Neural cell (in vitro differentiated cells): Measurements from ENCODE around the gene TCF4. TPM values are rescaled to one million over a fixed set of nuclear protein-coding genes. Genes with fewer than 3 reads are reported as not detected.

Source experiments
- H2AFZ ChIP-seq: fragments of 200-600, 300-800 bp; sonication (generic), shearing (Covaris generic); 2 replicates; pipeline ENCODE4 v1.6.0; 2014; ENCODE audit warnings: low read depth, mild to moderate bottlenecking, antibody characterized with exemption, low read length, moderate library complexity
- H3F3A ChIP-seq: fragments of 200-600 bp; shearing (Covaris generic); 2 replicates; pipeline ENCODE4 v1.6.1; 2016; ENCODE audit warnings: mild to moderate bottlenecking, moderate library complexity, mixed read lengths, antibody characterized with exemption, low read length; ENCODE audit not compliant: insufficient read depth, poor library complexity, severe bottlenecking
- H3K27ac ChIP-seq: fragments of 200-600, 300-800 bp; sonication (generic), shearing (Covaris generic); 2 replicates; pipeline ENCODE4 v1.5.1; 2014; ENCODE audit warnings: mild to moderate bottlenecking, low read length, moderate library complexity
- H3K27me3 ChIP-seq: fragments of 300-800, 200-600 bp; sonication (generic), shearing (Covaris generic); 2 replicates; pipeline ENCODE4 v1.6.0; 2014; ENCODE audit warnings: mild to moderate bottlenecking, low read depth, low read length, moderate library complexity; ENCODE audit not compliant: insufficient read depth
- H3K36me3 ChIP-seq: fragments of 300-800, 200-600 bp; sonication (generic), shearing (Covaris generic); 2 replicates; pipeline ENCODE4 v1.5.1; 2014; ENCODE audit warnings: mild to moderate bottlenecking, antibody characterized with exemption, low read length, moderate library complexity; ENCODE audit not compliant: insufficient read depth
- H3K4me2 ChIP-seq: fragments of 300-800, 200-600 bp; sonication (generic), shearing (Covaris generic); 2 replicates; pipeline ENCODE4 v1.6.0; 2014; ENCODE audit warnings: mild to moderate bottlenecking, low read length
- H3K4me3 ChIP-seq: fragments of 300-800, 200-600 bp; sonication (generic), shearing (Covaris generic); 2 replicates; pipeline ENCODE4 v1.5.1; 2014; ENCODE audit warnings: mild to moderate bottlenecking, low read length, moderate library complexity
- H3K79me2 ChIP-seq: fragments of 200-600 bp; shearing (Covaris generic); replicated peaks from 2 replicates; pipeline ENCODE4 v1.6.0; 2014; ENCODE audit warnings: mild to moderate bottlenecking, low read length, moderate library complexity; ENCODE audit not compliant: insufficient read depth
- H3K9ac ChIP-seq: fragments of 300-800, 200-600 bp; sonication (generic), shearing (Covaris generic); 2 replicates; pipeline ENCODE4 v1.6.1; 2016; ENCODE audit warnings: mild to moderate bottlenecking, low read length, mixed read lengths
- H3K9me2 ChIP-seq: fragments of 200-600 bp; shearing (Covaris generic); 2 replicates; pipeline ENCODE4 v1.6.1; 2016; ENCODE audit warnings: mild to moderate bottlenecking, low read length, mixed read lengths; ENCODE audit not compliant: insufficient read depth
- H3K9me3 ChIP-seq: fragments of 200-600, 300-800 bp; sonication (generic), shearing (Covaris generic); 2 replicates; pipeline ENCODE4 v1.6.1; 2016; ENCODE audit warnings: mild to moderate bottlenecking, mixed run types, low read length, moderate library complexity, mixed read lengths
- H4K20me1 ChIP-seq: fragments of 200-600 bp; shearing (Covaris generic); 2 replicates; pipeline ENCODE4 v1.6.1; 2016; ENCODE audit warnings: mild to moderate bottlenecking, mixed run types; ENCODE audit not compliant: insufficient read depth
- CTCF ChIP-seq: fragments of 450-650 bp; IDR thresholded peaks from 2 replicates; pipeline ENCODE4 v1.5.1; 2014; ENCODE audit warnings: antibody characterized with exemption, mild to moderate bottlenecking, moderate library complexity; ENCODE audit not compliant: poor library complexity, severe bottlenecking
- EP300 ChIP-seq: fragments of 450-650 bp; conservative IDR thresholded peaks from 2 replicates; pipeline ENCODE4 v1.6.1; 2014; ENCODE audit warnings: antibody characterized with exemption, mild to moderate bottlenecking, moderate library complexity; ENCODE audit not compliant: poor library complexity, severe bottlenecking
- EZH2 ChIP-seq: fragments of 200-600, 300-800 bp; shearing (Covaris generic), sonication (generic); IDR thresholded peaks from 2 replicates; pipeline ENCODE4 v1.6.1; 2014; ENCODE audit warnings: antibody characterized with exemption, low read length, borderline replicate concordance, mild to moderate bottlenecking; ENCODE audit not compliant: insufficient read depth, poor library complexity, severe bottlenecking
- MXI1 ChIP-seq: fragments of 450-650 bp; conservative IDR thresholded peaks from 2 replicates; pipeline ENCODE4 v1.6.1; 2014; ENCODE audit warnings: antibody characterized with exemption, mild to moderate bottlenecking; ENCODE audit not compliant: poor library complexity, severe bottlenecking
- POLR2AphosphoS5 ChIP-seq: IDR thresholded peaks from 2 replicates; pipeline ENCODE4 v1.6.1; 2012
- RAD21 ChIP-seq: fragments of 450-650 bp; conservative IDR thresholded peaks from 2 replicates; pipeline ENCODE4 v1.6.1; 2014; ENCODE audit warnings: antibody characterized with exemption, mild to moderate bottlenecking, moderate library complexity
- SMC3 ChIP-seq: fragments of 450-650 bp; conservative IDR thresholded peaks from 2 replicates; pipeline ENCODE4 v1.6.1; 2014; ENCODE audit warnings: antibody characterized with exemption, mild to moderate bottlenecking, moderate library complexity; ENCODE audit not compliant: poor library complexity
- TAF1 ChIP-seq: IDR thresholded peaks from 2 replicates; pipeline ENCODE4 v1.6.1; 2012; ENCODE audit warnings: low read depth
- polyA plus RNA-seq: library from polyadenylated mRNA; depleted of rRNA; stranded (reverse); fragments of >200 nt; gene quantifications from 2 replicates; pipeline ENCODE4 v1.2.3, GENCODE V29; 2014
- TF ChIP-seq, protein P1 (sequence below): IDR thresholded peaks from 2 replicates; pipeline ENCODE4 v1.6.1; 2012; ENCODE audit warnings: borderline replicate concordance

The TCF4 gene
- polyA plus RNA-seq, 1 donor from 2014 or later: 7.0 TPM

DNA sequence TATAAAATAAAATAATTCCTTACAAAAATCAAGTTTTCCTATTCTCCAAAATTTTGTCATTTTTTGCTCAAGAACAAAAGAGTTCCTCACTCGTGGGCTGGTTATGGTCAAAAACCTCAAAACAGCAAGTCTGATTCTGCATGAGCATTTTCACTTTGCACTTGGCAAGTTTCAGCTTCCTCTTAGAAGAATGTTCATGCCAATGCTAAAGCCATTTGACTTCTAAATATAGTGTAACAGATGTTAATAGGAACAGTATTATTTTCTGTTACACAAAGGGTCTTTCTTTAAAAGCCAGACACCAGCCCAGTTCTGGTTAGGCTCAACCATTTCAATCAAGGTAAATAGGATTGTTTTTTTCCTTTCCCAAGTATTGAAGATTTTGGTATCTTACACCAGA lies 367.5 kb downstream of the TCF4 start:
- H3K79me2 ChIP-seq: no peaks in the 10 kb centered on the region
- H4K20me1 ChIP-seq: no peaks in the 10 kb centered on the region
- H2AFZ ChIP-seq: no peak overlapping the region
- H3K9me3 ChIP-seq: no peaks in the 10 kb centered on the region
- no peak overlapping the region for H3K27ac ChIP-seq
- no peak overlapping the region for H3K4me3 ChIP-seq
- H3K36me3 ChIP-seq: no peaks in the 10 kb centered on the region
- H3K9me2 ChIP-seq: no peaks in the 10 kb centered on the region
- no peaks in the 10 kb centered on the region for H3K27me3 ChIP-seq
- no peak overlapping the region for H3K4me2 ChIP-seq
- TF ChIP-seq TAF1: no peak
- TF ChIP-seq MXI1: no peak
- TF ChIP-seq, protein P1, sequence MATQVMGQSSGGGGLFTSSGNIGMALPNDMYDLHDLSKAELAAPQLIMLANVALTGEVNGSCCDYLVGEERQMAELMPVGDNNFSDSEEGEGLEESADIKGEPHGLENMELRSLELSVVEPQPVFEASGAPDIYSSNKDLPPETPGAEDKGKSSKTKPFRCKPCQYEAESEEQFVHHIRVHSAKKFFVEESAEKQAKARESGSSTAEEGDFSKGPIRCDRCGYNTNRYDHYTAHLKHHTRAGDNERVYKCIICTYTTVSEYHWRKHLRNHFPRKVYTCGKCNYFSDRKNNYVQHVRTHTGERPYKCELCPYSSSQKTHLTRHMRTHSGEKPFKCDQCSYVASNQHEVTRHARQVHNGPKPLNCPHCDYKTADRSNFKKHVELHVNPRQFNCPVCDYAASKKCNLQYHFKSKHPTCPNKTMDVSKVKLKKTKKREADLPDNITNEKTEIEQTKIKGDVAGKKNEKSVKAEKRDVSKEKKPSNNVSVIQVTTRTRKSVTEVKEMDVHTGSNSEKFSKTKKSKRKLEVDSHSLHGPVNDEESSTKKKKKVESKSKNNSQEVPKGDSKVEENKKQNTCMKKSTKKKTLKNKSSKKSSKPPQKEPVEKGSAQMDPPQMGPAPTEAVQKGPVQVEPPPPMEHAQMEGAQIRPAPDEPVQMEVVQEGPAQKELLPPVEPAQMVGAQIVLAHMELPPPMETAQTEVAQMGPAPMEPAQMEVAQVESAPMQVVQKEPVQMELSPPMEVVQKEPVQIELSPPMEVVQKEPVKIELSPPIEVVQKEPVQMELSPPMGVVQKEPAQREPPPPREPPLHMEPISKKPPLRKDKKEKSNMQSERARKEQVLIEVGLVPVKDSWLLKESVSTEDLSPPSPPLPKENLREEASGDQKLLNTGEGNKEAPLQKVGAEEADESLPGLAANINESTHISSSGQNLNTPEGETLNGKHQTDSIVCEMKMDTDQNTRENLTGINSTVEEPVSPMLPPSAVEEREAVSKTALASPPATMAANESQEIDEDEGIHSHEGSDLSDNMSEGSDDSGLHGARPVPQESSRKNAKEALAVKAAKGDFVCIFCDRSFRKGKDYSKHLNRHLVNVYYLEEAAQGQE: no peak
- no peak for TF ChIP-seq SMC3
- no peak for TF ChIP-seq POLR2AphosphoS5
- no peak for TF ChIP-seq EZH2
- TF ChIP-seq EP300: no peak
- no peak for TF ChIP-seq CTCF
- TF ChIP-seq RAD21: no peak
- no peaks in the 10 kb centered on the region for H3F3A ChIP-seq
- no peak overlapping the region for H3K9ac ChIP-seq

DNA sequence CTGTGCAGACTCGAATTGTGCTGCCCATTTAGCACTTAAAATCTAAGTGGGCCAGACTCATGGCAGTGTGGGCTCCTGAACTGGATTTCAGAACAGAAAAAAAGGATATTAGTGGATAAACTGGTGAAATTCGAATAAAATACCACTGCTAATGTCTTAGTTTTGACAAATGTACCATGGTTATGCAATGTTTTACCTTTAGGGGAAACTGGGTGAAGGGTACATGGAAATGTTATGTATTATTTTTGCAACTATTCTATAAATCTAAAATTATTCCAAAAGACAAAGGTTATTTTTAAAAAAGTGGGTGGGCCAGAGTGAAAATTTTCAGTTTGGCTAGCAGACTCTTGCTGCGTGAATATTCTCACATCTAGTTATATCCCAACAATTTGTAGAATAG lies 368.2 kb downstream of the TCF4 start:
- H3K27ac ChIP-seq: no peak overlapping the region
- H3F3A ChIP-seq: no peaks in the 10 kb centered on the region
- H3K4me3 ChIP-seq: no peak overlapping the region
- no peak overlapping the region for H3K4me2 ChIP-seq
- H3K79me2 ChIP-seq: no peaks in the 10 kb centered on the region
- H3K9me2 ChIP-seq: no peaks in the 10 kb centered on the region
- H4K20me1 ChIP-seq: no peaks in the 10 kb centered on the region
- H3K36me3 ChIP-seq: no peaks in the 10 kb centered on the region
- no peaks in the 10 kb centered on the region for H3K27me3 ChIP-seq
- H2AFZ ChIP-seq: no peak overlapping the region
- no peak for TF ChIP-seq EZH2
- no peak for TF ChIP-seq MXI1
- H3K9ac ChIP-seq: no peak overlapping the region
- no peaks in the 10 kb centered on the region for H3K9me3 ChIP-seq

GRCh38 chr18:55219059-55219458 lies 368.9 kb downstream of the TCF4 start:
- no peaks in the 10 kb centered on the region for H3K27me3 ChIP-seq
- TF ChIP-seq, protein P1: no peak
- TF ChIP-seq CTCF: no peak
- no peak for TF ChIP-seq MXI1
- no peak for TF ChIP-seq SMC3
- TF ChIP-seq POLR2AphosphoS5: no peak
- TF ChIP-seq EP300: no peak

More at GRCh38 chr18:55219059-55219458, 368.9 kb downstream of the TCF4 start:
- H3K4me3 ChIP-seq: no peak overlapping the region
- no peak overlapping the region for H3K27ac ChIP-seq
- no peaks in the 10 kb centered on the region for H3K36me3 ChIP-seq
- H3K4me2 ChIP-seq: no peak overlapping the region
- no peak overlapping the region for H3K9ac ChIP-seq
- no peaks in the 10 kb centered on the region for H3K9me3 ChIP-seq
- H3K79me2 ChIP-seq: no peaks in the 10 kb centered on the region
- no peaks in the 10 kb centered on the region for H3K9me2 ChIP-seq
- H2AFZ ChIP-seq: no peak overlapping the region
- H4K20me1 ChIP-seq: no peaks in the 10 kb centered on the region
- no peaks in the 10 kb centered on the region for H3F3A ChIP-seq
